Measurements from ENCODE around the gene CYP8B1. TPM values are rescaled to one million over a fixed set of nuclear protein-coding genes. Genes with fewer than 3 reads are reported as not detected.
A peak's percentile ranks its signal among the peaks of the same experiment; 100 is the strongest.
"Not testable (repeated sequence)": the region's sequence is repeated elsewhere in the genome, so short reads cannot be mapped to it uniquely, and the experiment has no call there.

The CYP8B1 gene
- total and polyA plus RNA-seq, 3 experiments from 2014 or later, result not detected

GRCh38 chr3:42894698-42895579, 19.3 kb upstream of the CYP8B1 start:
- H3K4me1 Mint-ChIP-seq, result no peaks in the 10 kb centered on the region
- H3K9me3 Mint-ChIP-seq, result no peaks in the 10 kb centered on the region
- peaks cover 0 to 3% (median 0%) of the 10 kb centered on the region in 3 donors for H3K36me3 Mint-ChIP-seq
- Histone ChIP-seq H3K4me3 (ENCODE audit: low read length) (no peak overlapping the region), H3K9me3 (ENCODE audit: low read length) (no peaks in the 10 kb centered on the region), H3K27me3 (ENCODE audit: insufficient read depth, low read length, poor library complexity, severe bottlenecking) (no peaks in the 10 kb centered on the region), H3K27ac (ENCODE audit: low read depth, low read length) (no peak overlapping the region), H3K4me1 (ENCODE audit: insufficient read depth, low read length) (no peaks in the 10 kb centered on the region), H3K36me3 (ENCODE audit: insufficient read depth, low read length) (no peaks in the 10 kb centered on the region)
- no peak overlapping the region for H3K4me3 Mint-ChIP-seq
- H3K27ac Mint-ChIP-seq, result no peak overlapping the region
- H3K27me3 Mint-ChIP-seq, result peaks cover 0 to 10% of the 10 kb centered on the region in 2 donors
- ChIA-PET POLR2A (no interaction called here), CTCF (no interaction called here)
- no peak for DNase-seq

GRCh38 chr3:42892807-42893206, 17.1 kb upstream of the CYP8B1 start:
- H3K36me3 Mint-ChIP-seq, result peaks cover 0 to 3% (median 0%) of the 10 kb centered on the region in 3 donors
- ChIA-PET POLR2A (no interaction called here), CTCF (no interaction called here)
- Histone ChIP-seq H3K36me3 (ENCODE audit: insufficient read depth, low read length) (no peaks in the 10 kb centered on the region), H3K4me3 (ENCODE audit: low read length) (no peak overlapping the region), H3K27ac (ENCODE audit: low read depth, low read length) (no peak overlapping the region), H3K4me1 (ENCODE audit: insufficient read depth, low read length) (no peaks in the 10 kb centered on the region), H3K9me3 (ENCODE audit: low read length) (no peaks in the 10 kb centered on the region), H3K27me3 (ENCODE audit: insufficient read depth, low read length, poor library complexity, severe bottlenecking) (no peaks in the 10 kb centered on the region)
- H3K27me3 Mint-ChIP-seq, result peaks cover 10 to 21% of the 10 kb centered on the region in 2 donors
- no peak overlapping the region for H3K27ac Mint-ChIP-seq
- no peaks in the 10 kb centered on the region for H3K9me3 Mint-ChIP-seq
- H3K4me1 Mint-ChIP-seq, result no peaks in the 10 kb centered on the region
- no peak for DNase-seq
- no peak overlapping the region for H3K4me3 Mint-ChIP-seq

GRCh38 chr3:42892169-42892568, 16.5 kb upstream of the CYP8B1 start:
- ChIA-PET CTCF (no interaction called here), POLR2A (no interaction called here)
- Mint-ChIP-seq H3K4me3 (no peak overlapping the region), H3K9me3 (no peaks in the 10 kb centered on the region), H3K36me3 (peaks cover 0 to 3% (median 0%) of the 10 kb centered on the region in 3 donors), H3K27ac (no peak overlapping the region), H3K4me1 (no peaks in the 10 kb centered on the region), H3K27me3 (peaks cover 13 to 26% of the 10 kb centered on the region in 2 donors)
- Histone ChIP-seq H3K4me3 (ENCODE audit: low read length) (no peak overlapping the region), H3K36me3 (ENCODE audit: insufficient read depth, low read length) (no peaks in the 10 kb centered on the region), H3K27me3 (ENCODE audit: insufficient read depth, low read length, poor library complexity, severe bottlenecking) (no peaks in the 10 kb centered on the region), H3K4me1 (ENCODE audit: insufficient read depth, low read length) (no peaks in the 10 kb centered on the region), H3K9me3 (ENCODE audit: low read length) (no peaks in the 10 kb centered on the region), H3K27ac (ENCODE audit: low read depth, low read length) (no peak overlapping the region)
- no peak for DNase-seq

- H3K4me3 Mint-ChIP-seq, result no peak overlapping the region
- no peaks in the 10 kb centered on the region for H3K4me1 ChIP-seq (ENCODE audit: insufficient read depth, low read length)
- H3K27ac Mint-ChIP-seq, result peak overlapping the region in 1 of 8 donors; percentile 25
- no peaks in the 10 kb centered on the region for H3K4me1 Mint-ChIP-seq
- POLR2A ChIA-PET, result no interaction called here
- CTCF ChIA-PET, result no interaction called here
- H3K9me3 ChIP-seq (ENCODE audit: low read length), result no peaks in the 10 kb centered on the region
- H3K4me3 ChIP-seq (ENCODE audit: low read length), result no peak overlapping the region
- H3K27ac ChIP-seq (ENCODE audit: low read depth, low read length), result no peak overlapping the region
- no peak for DNase-seq
- H3K36me3 ChIP-seq (ENCODE audit: insufficient read depth, low read length), result no peaks in the 10 kb centered on the region
- H3K36me3 Mint-ChIP-seq, result peaks cover 0 to 3% (median 0%) of the 10 kb centered on the region in 3 donors
- H3K27me3 ChIP-seq (ENCODE audit: insufficient read depth, low read length, poor library complexity, severe bottlenecking), result no peaks in the 10 kb centered on the region
- no peaks in the 10 kb centered on the region for H3K9me3 Mint-ChIP-seq
- peaks cover 14 to 35% of the 10 kb centered on the region in 2 donors for H3K27me3 Mint-ChIP-seq
Measured at GRCh38 chr3:42891042-42891441, 15.4 kb upstream of the CYP8B1 start.

- peaks cover 0 to 2% (median 0%) of the 10 kb centered on the region in 3 donors for H3K36me3 Mint-ChIP-seq
- Histone ChIP-seq H3K36me3 (ENCODE audit: insufficient read depth, low read length) (no peaks in the 10 kb centered on the region), H3K9me3 (ENCODE audit: low read length) (no peaks in the 10 kb centered on the region), H3K4me3 (ENCODE audit: low read length) (no peak overlapping the region), H3K4me1 (ENCODE audit: insufficient read depth, low read length) (no peaks in the 10 kb centered on the region), H3K27ac (ENCODE audit: low read depth, low read length) (no peak overlapping the region), H3K27me3 (ENCODE audit: insufficient read depth, low read length, poor library complexity, severe bottlenecking) (no peaks in the 10 kb centered on the region)
- no peaks in the 10 kb centered on the region for H3K4me1 Mint-ChIP-seq
- ChIA-PET CTCF (interaction anchor here (1.2 kb wide), 1 partner anchor 56 kb away, joined by 3 read pairs; no protein-coding TSS in a partner anchor), POLR2A (no interaction called here)
- no peaks in the 10 kb centered on the region for H3K9me3 Mint-ChIP-seq
- no peak overlapping the region for H3K4me3 Mint-ChIP-seq
- no peak for DNase-seq
- peaks cover 16 to 38% of the 10 kb centered on the region in 2 donors for H3K27me3 Mint-ChIP-seq
- no peak overlapping the region for H3K27ac Mint-ChIP-seq
Measured at GRCh38 chr3:42887084-42887483, 11.4 kb upstream of the CYP8B1 start.

- H3K9me3 Mint-ChIP-seq, result no peaks in the 10 kb centered on the region
- H3K27ac ChIP-seq (ENCODE audit: low read depth, low read length), result no peak overlapping the region
- no peaks in the 10 kb centered on the region for H3K27me3 ChIP-seq (ENCODE audit: insufficient read depth, low read length, poor library complexity, severe bottlenecking)
- no peak for DNase-seq
- H3K4me3 ChIP-seq (ENCODE audit: low read length), result no peak overlapping the region
- H3K27ac Mint-ChIP-seq, result no peak overlapping the region
- peaks cover 2 to 4% (median 4%) of the 10 kb centered on the region in 3 donors for H3K4me1 Mint-ChIP-seq
- H3K9me3 ChIP-seq (ENCODE audit: low read length), result no peaks in the 10 kb centered on the region
- H3K4me3 Mint-ChIP-seq, result no peak overlapping the region
- ChIA-PET CTCF (no interaction called here), POLR2A (no interaction called here)
- H3K27me3 Mint-ChIP-seq, result peaks cover 16 to 30% of the 10 kb centered on the region in 2 donors
- peaks cover 2% of the 10 kb centered on the region for H3K4me1 ChIP-seq (ENCODE audit: insufficient read depth, low read length)
- H3K36me3 ChIP-seq (ENCODE audit: insufficient read depth, low read length), result no peaks in the 10 kb centered on the region
- H3K36me3 Mint-ChIP-seq, result no peaks in the 10 kb centered on the region
Measured at GRCh38 chr3:42886294-42886822, 10.7 kb upstream of the CYP8B1 start.

- Histone ChIP-seq H3K9me3 (ENCODE audit: low read length) (no peaks in the 10 kb centered on the region), H3K4me1 (ENCODE audit: insufficient read depth, low read length) (peaks cover 10% of the 10 kb centered on the region), H3K27me3 (ENCODE audit: insufficient read depth, low read length, poor library complexity, severe bottlenecking) (no peaks in the 10 kb centered on the region), H3K4me3 (ENCODE audit: low read length) (no peak overlapping the region), H3K27ac (ENCODE audit: low read depth, low read length) (no peak overlapping the region), H3K36me3 (ENCODE audit: insufficient read depth, low read length) (no peaks in the 10 kb centered on the region)
- no peak overlapping the region for H3K4me3 Mint-ChIP-seq
- peaks cover 9 to 17% (median 12%) of the 10 kb centered on the region in 3 donors for H3K4me1 Mint-ChIP-seq
- POLR2A ChIA-PET, result no interaction called here
- CTCF ChIA-PET, result no interaction called here
- peaks cover 16 to 29% of the 10 kb centered on the region in 2 donors for H3K27me3 Mint-ChIP-seq
- no peak overlapping the region for H3K27ac Mint-ChIP-seq
- no peaks in the 10 kb centered on the region for H3K36me3 Mint-ChIP-seq
- no peaks in the 10 kb centered on the region for H3K9me3 Mint-ChIP-seq
- no peak for DNase-seq
Measured at GRCh38 chr3:42884324-42884723, 8.6 kb upstream of the CYP8B1 start.

- CTCF ChIA-PET; H3K27ac ChIP-seq (ENCODE audit: low read depth, low read length); H3K27me3 ChIP-seq (ENCODE audit: insufficient read depth, low read length, poor library complexity, severe bottlenecking); POLR2A ChIA-PET; H3K4me3 Mint-ChIP-seq; DNase-seq; H3K36me3 ChIP-seq (ENCODE audit: insufficient read depth, low read length); H3K4me3 ChIP-seq (ENCODE audit: low read length); H3K36me3 Mint-ChIP-seq; H3K9me3 Mint-ChIP-seq; H3K9me3 ChIP-seq (ENCODE audit: low read length): not testable (repeated sequence)
- peak overlapping the region in 1 of 8 donors; percentile 21 for H3K27ac Mint-ChIP-seq
- peaks cover 10% of the 10 kb centered on the region for H3K4me1 ChIP-seq (ENCODE audit: insufficient read depth, low read length)
- peaks cover 9 to 17% (median 12%) of the 10 kb centered on the region in 3 donors for H3K4me1 Mint-ChIP-seq
- H3K27me3 Mint-ChIP-seq, result peaks cover 8 to 22% of the 10 kb centered on the region in 2 donors
Measured at GRCh38 chr3:42883251-42883930, 7.7 kb upstream of the CYP8B1 start.
